IPS-18c (cell line): ENCODE data around the gene NXF1.
"Not testable (repeated sequence)": the region's sequence is repeated elsewhere in the genome, so short reads cannot be mapped to it uniquely, and the experiment has no call there.

Source experiments
- H3K4me3 ChIP-seq: 2 replicates; pipeline ENCODE4 v1.7.0; 2013; ENCODE audit warnings: low read depth, mild to moderate bottlenecking, low read length, moderate library complexity; ENCODE audit not compliant: insufficient read depth
- H3K9me3 ChIP-seq: one replicate; pipeline ENCODE4 v1.6.1; 2013; ENCODE audit warnings: mild to moderate bottlenecking, low read length, moderate library complexity; ENCODE audit not compliant: control insufficient read depth, insufficient read depth

The NXF1 gene

GRCh38 chr11:62799486-62799885 lies 5.8 kb downstream of the NXF1 start:
- no peak overlapping the region for H3K4me3 ChIP-seq

GRCh38 chr11:62796281-62796680 lies 9.0 kb downstream of the NXF1 start:
- no peaks in the 10 kb centered on the region for H3K9me3 ChIP-seq
- no peak overlapping the region for H3K4me3 ChIP-seq

More at GRCh38 chr11:62799486-62799885, 5.8 kb downstream of the NXF1 start:
- H3K9me3 ChIP-seq, result no peaks in the 10 kb centered on the region

DNA sequence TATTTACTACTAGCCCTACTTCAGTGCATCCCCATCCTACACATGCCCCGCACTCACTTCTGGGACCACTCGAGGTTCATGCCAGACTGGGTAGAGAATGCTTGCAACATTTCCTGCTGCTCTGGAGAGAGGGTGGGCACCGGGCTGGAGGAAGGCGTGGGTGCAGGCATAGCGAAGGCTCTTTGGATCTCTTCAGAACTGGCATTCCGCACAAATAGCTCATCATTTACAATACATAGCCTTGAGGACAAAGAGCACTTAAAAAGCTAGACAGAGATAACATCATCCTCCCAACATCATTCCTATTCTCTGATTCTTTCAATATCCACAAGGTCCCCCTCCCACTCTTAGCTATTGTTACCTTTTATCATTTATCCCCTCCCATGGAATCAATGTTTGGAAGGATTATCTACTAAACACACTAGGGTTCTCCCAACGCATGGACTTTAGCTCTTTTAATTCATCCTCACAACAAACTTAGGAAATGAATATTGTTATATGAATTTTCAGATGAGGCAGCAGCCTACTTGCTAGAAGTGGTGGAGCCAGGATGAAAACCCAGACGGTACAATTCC lies 11.0 kb downstream of the NXF1 start:
- no peak overlapping the region for H3K4me3 ChIP-seq

GRCh38 chr11:62792202-62792575 lies 13.1 kb downstream of the NXF1 start:
- Histone ChIP-seq H3K9me3 (no peaks in the 10 kb centered on the region), H3K4me3 (no peak overlapping the region)

More for the DNA sequence above, 11.0 kb downstream of the NXF1 start:
- H3K9me3 ChIP-seq, result no peaks in the 10 kb centered on the region

DNA sequence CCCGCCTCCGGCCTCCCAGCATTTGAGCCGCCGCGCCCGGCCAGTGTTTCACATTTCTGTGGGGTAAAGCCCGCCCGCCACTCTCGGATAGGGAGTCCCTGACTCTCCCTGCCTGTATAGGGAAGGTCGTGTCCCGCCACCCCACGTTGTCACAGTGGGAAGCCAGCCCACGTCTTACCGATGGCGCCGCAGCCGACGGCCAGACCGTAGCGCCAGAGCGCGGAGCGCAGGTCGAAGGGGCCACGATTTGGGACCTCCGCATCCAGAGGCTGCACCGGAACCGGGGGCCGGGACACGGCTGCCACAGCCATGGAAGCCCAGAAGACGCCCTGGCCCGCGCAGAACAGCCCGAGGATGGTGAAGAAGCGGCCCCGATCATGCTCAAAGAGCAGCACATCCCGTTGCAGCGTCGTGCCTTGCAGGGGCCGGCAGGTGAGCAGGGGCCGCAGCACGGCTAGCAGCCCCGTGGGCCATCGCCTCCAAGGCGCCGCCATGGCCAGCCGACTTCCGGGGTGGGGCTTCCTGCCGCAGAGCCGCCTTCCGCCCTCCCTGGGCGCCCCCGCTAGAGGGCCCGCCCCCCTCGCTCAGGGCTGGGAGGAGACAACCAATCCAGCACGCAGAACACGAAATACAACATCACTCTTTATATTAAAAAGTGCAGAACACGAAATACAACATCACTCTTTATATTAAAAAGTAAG lies 13.6 kb downstream of the NXF1 start, which contains the start of gene TMEM223:
Gene TMEM223, minus strand, starts transcription at position 506 of the 701 bp plus-strand sequence. Its CDS starts 12 bp downstream, at position 494.
- no peaks in the 10 kb centered on the region for H3K9me3 ChIP-seq
- peak within 1 kb of the TSS; percentile 94 for H3K4me3 ChIP-seq

- Histone ChIP-seq H3K4me3 (no peak overlapping the region), H3K9me3 (no peaks in the 10 kb centered on the region)
These were observed 15.7 kb downstream of the NXF1 start for GRCh38 chr11:62789576-62789975.

DNA sequence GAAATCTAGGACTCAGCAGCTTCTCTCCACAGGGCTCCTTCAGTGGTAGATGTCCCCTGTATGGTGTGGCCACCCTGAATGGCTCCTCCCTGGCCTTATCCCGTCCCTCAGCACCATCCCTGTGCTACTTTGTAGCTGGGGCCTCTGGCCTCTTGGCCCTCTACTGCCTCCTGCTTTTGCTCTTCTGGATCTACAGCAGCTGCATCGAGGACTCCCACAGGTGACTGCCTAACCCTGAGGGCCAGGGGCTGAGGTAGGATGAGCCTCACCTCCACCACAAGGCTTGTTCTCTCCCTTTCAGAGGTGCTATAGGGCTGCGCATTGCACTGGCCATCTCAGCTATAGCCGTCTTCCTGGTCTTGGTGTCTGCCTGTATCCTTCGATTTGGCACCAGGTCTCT lies 16.2 kb downstream of the NXF1 start:
- H3K4me3 ChIP-seq, result no peak overlapping the region
- H3K9me3 ChIP-seq, result no peaks in the 10 kb centered on the region

DNA sequence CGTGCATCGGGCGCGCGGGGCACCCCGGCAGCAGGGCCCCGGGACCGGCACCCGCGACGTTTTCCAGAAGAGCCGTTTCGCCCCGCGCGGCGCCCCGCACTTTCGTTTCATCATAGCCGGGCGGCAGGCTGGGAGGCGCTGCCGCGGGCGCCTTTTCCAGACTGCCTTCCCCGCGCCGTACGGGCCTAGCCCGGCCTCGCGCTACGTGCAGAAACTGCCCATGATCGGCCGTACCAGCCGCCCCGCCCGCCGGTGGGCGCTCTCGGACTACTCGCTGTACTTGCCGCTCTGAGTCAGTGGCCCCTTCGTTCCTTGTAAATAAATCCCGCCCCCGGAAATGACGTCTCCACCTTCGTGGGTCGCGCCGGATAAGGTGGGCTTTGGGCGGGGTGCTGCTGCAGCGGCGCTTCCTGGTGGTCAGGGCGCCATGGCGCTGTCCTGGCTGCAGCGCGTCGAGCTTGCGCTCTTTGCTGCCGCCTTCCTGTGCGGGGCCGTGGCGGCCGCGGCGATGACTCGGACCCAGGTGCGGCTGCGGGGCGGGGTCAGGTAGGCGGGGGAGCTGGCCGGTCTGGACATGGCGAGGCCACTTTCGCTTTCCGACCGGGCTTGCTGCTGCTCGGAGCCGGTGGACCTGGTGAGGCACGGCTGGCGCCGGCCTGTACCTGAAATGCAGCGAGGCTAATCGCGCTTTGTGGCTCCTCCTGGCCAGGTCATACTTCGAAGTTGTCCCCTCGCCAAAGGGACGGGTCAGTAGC lies 18.1 kb downstream of the NXF1 start, which contains the start of gene TMEM179B:
Gene TMEM179B, plus strand, starts transcription at position 398 of the 755 bp plus-strand sequence. Its CDS starts 30 bp downstream, at position 428.
- no peaks in the 10 kb centered on the region for H3K9me3 ChIP-seq
- peak within 1 kb of the TSS; percentile 91 for H3K4me3 ChIP-seq

DNA sequence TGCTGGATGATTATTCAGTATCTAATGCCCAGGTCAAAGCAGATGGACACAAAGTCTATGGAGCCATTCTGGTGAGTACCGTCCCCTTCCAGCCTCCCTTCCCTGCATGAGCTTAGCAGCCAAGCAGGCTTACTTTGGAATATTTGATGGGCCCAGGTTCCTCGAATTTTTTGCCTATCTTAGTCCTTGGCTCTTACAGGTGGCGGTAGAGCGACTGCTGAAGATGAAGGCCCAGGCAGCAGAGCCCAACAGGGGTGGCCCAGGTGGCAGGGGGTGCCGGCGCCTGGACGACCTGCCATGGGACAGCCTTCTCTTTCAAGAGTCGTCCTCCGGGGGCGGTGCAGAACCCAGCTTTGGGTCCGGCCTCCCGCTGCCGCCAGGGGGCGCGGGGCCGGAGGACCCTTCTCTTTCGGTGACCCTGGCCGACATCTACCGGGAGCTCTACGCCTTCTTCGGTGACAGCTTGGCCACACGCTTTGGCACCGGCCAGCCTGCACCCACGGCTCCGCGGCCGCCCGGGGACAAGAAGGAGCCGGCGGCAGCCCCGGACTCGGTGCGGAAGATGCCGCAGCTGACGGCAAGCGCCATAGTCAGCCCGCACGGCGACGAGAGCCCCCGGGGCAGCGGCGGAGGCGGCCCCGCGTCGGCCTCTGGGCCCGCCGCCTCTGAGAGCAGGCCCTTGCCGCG lies 18.8 kb downstream of the NXF1 start:
- peak overlapping the region; percentile 91 for H3K4me3 ChIP-seq
- no peaks in the 10 kb centered on the region for H3K9me3 ChIP-seq

DNA sequence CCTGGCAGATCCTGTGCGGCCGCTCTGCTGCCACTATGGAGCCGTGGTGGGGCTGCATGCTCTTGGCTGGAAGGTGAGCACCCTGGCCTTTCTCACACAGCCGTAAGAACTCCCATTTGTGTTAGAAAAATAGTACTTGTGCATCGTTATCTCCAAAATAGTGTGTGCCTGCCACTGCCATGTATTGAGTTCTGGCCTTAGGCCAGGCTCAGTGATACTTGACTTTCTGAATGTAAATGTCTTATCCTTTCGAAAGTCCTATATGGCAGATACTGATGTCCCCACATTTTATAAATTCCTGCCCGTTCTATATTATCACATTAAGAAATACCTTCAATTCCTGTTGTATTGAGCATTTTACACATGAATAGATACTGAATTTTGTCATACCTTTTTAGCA lies 22.5 kb downstream of the NXF1 start:
- Histone ChIP-seq H3K4me3 (no peak overlapping the region), H3K9me3 (no peaks in the 10 kb centered on the region)

GRCh38 chr11:62778441-62778840 lies 26.8 kb downstream of the NXF1 start:
- no peaks in the 10 kb centered on the region for H3K9me3 ChIP-seq
- no peak overlapping the region for H3K4me3 ChIP-seq

DNA sequence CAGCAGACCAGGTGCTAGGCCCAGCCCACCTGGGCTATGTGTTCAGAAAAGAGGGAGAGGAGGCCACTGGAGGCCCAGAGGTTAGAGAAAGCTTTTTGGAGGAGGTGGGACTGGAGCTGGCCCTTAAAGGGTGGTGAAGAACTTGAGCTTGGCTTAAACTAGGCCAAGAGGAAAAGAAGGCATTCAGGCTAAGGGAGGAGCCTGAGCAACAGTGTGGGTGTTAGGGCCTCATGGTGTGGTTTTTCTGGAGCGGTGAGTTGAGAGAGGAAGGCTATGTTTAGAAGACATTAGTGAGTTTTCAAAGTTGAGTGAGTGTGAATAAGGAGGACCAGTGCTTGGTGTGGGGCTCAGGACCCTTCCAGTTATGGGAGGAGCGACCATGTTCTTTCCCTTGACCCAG lies 27.9 kb downstream of the NXF1 start:
- Histone ChIP-seq H3K9me3 (no peaks in the 10 kb centered on the region), H3K4me3 (no peak overlapping the region)

DNA sequence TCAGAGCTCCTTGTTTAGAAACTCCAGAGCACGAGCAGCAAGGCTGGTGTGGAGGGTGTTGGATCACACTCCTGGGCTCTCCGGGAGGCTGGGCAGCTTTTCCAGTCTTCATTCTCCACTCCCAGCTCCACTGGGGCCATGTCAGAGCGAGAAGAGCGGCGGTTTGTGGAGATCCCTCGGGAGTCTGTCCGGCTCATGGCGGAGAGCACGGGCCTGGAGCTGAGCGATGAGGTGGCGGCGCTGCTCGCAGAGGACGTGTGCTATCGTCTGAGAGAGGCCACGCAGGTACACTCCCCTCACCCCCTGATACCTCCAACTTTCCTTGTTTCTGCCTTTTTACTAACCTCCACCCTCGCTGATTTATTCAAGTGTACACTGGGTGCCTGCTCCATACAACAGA lies 29.6 kb downstream of the NXF1 start:
- Histone ChIP-seq H3K4me3 (no peak overlapping the region), H3K9me3 (no peaks in the 10 kb centered on the region)

DNA sequence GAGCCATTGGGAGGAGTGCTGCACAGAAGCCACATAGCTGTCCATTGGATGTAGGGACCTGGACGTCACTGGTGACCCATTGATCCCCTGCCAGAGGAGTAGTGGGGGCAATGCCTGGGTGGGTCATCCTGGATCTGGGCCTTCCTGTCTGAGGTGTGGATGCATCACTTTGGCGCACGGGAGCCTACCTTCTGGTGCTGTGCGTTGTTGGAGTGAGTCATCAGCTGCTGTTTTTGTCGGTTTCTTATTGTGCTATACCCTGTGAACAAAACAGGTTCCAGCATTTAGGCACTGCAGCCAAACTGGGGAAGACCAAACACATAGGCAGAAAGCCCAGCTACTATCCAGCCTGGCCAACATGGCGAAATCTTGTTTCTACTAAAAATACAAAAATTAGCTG lies 30.8 kb downstream of the NXF1 start:
- Histone ChIP-seq H3K4me3 (no peak overlapping the region), H3K9me3 (no peaks in the 10 kb centered on the region)

DNA sequence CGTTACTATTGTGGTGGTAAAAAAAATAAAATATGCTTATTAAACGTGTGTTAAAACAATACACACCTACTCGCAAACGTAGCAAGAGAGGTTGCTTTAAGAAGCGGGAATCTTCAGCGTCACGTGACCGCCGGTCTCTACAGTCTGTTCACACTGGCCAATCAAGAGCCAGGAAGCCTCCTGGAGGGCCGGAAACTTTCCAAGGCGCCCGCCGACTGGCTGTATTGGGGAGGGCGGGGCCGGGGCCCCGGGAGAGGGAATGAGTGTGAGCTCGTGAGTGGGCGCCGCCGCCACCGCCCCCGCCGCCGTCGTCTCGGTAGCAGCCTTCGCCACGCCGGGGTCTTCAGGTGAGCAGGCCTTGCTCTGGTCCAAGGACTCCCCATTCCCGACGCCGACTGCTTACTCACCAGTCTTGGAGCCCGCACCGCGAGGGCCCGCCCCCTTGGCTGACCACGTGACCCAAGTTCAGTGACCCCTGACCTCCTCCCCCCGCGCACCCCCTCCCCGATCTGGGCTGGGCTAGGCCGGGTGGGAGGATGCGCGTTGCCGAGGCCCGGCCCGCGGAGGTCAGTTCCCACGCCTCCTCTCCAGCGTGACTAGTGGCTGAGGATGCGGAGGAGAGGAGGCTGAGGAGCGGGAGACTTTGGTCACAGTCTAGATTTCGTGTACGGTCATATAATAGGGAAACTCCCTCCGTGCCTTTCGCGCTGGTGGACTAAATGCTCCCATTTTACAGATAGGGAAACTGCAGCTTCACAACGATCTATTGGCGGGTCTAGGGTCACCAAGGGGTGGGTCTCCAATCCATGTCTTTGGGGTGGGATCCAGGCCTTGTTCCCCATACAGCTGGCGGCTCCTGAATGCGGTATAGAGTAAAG lies 33.9 kb downstream of the NXF1 start, which contains the start of gene TAF6L:
Gene TAF6L, plus strand, starts transcription at position 253 of the 878 bp plus-strand sequence. CDS start 4,388 bp downstream, outside the sequence.
- Histone ChIP-seq H3K9me3 (no peaks in the 10 kb centered on the region), H3K4me3 (peak within 1 kb of the TSS; percentile 79)

- H3K9me3 ChIP-seq, result no peaks in the 10 kb centered on the region
- peak overlapping the region; percentile 79 for H3K4me3 ChIP-seq
These were observed 34.5 kb downstream of the NXF1 start for GRCh38 chr11:62770778-62771143.

- not testable (repeated sequence) for H3K9me3 ChIP-seq, H3K4me3 ChIP-seq
These were observed 44.4 kb downstream of the NXF1 start for GRCh38 chr11:62760867-62761227.
